Right ventricle myocardium inferior (tissue), 1 donor: ENCODE measurements around the gene GAGE13. TPM values are rescaled to one million over a fixed set of nuclear protein-coding genes. Genes with fewer than 3 reads are reported as not detected.
"Not testable (repeated sequence)": the region's sequence is repeated elsewhere in the genome, so short reads cannot be mapped to it uniquely, and the experiment has no call there.

Experiments used
- ATAC-seq: fragments of 200-7000 bp; cut with Tn5 transposase; one replicate; pipeline ENCODE4 v1.9.1; 2020; ENCODE audit warnings: mild to moderate bottlenecking, moderate library complexity
- DNase-seq: peaks from one replicate; pipeline ENCODE4 v3.0.0; 2021; ENCODE audit errors: missing footprints
- intact Hi-C: fragments of 100-400 bp; cut with DNase I; formaldehyde crosslinking; loops from one replicate; pipeline ENCODE4 v1.11.0; 2022
- total RNA-seq: library from RNA; stranded (reverse); fragmentation: NEBNext Ultra II Directional; extraction: Animal tissue kit (Norgen Biotek cat#: 25700); gene quantifications from one replicate; pipeline ENCODE4 v1.2.1, GENCODE V29; 2021
- donor health status: DM: no; HTN: yes; CAD: no; lungs with severe emphysema.

Gene GAGE13
- total RNA-seq, 1 donor from 2014 or later = not detected

- ATAC-seq, intact Hi-C loops, DNase-seq: not testable (repeated sequence)
Observed at GRCh38 chrX:49322266-49322665, 9.1 kb upstream of the GAGE13 start.

- intact Hi-C loops, DNase-seq, ATAC-seq: not testable (repeated sequence)
Observed at GRCh38 chrX:49323735-49324134, 7.6 kb upstream of the GAGE13 start.

GRCh38 chrX:49330421-49330820 is 961 bp upstream of the GAGE13 start:
- ATAC-seq, DNase-seq, intact Hi-C loops: not testable (repeated sequence)

DNA sequence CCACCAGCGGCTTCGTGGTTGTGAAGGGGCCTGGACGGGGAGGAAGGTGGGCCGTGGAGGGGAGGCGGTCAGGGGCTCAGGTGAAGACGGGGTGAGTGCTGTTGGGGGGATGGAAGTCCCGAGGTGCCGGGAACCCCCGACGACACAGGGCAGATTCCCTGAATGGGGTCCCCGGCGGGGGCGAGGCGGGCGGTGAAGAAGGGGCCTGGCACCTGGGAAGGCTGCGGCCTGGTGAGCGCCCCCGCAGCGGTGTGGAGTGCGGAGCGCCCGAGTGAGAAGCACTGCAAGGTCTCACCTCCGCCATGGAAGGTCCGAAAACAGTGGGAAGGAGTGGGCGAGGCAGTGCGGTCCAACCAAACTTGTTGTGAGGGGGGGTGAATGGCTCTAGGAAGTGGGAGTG is 459 bp downstream of the GAGE13 start:
- peak; percentile 70 for DNase-seq
- ATAC-seq, intact Hi-C loops: not testable (repeated sequence)

DNA sequence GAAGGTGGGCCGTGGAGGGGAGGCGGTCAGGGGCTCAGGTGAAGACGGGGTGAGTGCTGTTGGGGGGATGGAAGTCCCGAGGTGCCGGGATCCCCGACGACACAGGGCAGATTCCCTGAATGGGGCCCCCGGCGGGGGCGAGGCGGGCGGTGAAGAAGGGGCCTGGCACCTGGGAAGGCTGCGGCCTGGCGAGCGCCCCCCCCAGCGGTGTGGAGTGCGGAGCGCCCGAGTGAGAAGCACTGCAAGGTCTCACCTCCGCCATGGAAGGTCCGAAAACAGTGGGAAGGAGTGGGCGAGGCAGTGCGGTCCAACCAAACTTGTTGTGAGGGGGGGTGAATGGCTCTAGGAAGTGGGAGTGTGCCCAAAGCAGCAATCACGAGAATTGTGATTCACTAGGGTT is 10.1 kb downstream of the GAGE13 start:
- intact Hi-C loops, ATAC-seq, DNase-seq: not testable (repeated sequence)

GRCh38 chrX:49344496-49345175 is 13.3 kb downstream of the GAGE13 start:
- ATAC-seq, DNase-seq, intact Hi-C loops: not testable (repeated sequence)

GRCh38 chrX:49345402-49345801 is 14.0 kb downstream of the GAGE13 start:
- DNase-seq, ATAC-seq: not testable (repeated sequence)

DNA sequence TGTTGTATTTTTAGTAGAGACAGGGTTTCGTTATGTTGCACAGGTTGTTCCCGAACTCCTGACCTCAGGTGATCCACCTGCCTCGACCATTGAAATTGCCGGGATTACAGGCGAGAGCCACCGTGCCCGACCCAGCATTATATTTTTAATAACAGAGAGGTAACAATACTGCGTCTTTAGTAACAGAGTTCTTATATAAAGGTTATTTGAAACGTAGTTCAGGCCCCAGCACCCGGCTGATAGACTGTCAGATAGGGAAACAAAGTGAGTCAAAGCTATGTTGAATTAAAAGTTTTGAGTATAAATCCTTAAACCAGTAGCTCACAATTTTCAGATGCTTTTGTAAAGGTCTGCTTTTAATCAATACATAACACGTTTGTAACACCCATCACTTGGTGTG is 14.8 kb downstream of the GAGE13 start:
- ATAC-seq, intact Hi-C loops: not testable (repeated sequence)
- peak; percentile 60 for DNase-seq

More at GRCh38 chrX:49345402-49345801, 14.0 kb downstream of the GAGE13 start:
- intact Hi-C loops = not testable (repeated sequence)

Other genes starting within 250 kb of the GAGE13 start
- 19.0 TPM for gene GPKOW, start 207.8 kb upstream of the GAGE13 start, total RNA-seq
- 4.3 TPM for gene MAGIX, start 168.8 kb upstream of the GAGE13 start, total RNA-seq
- 67.0 TPM for gene PLP2, start 159.7 kb upstream of the GAGE13 start, total RNA-seq
- gene PRICKLE3, start 145.2 kb upstream of the GAGE13 start, total RNA-seq = 15.1 TPM
- 1.8 TPM for gene SYP, start 131.4 kb upstream of the GAGE13 start, total RNA-seq
- not detected for gene CACNA1F, start 98.2 kb upstream of the GAGE13 start, total RNA-seq
- 10.8 TPM for gene CCDC22, start 96.1 kb upstream of the GAGE13 start, total RNA-seq
- gene FOXP3, start 66.9 kb upstream of the GAGE13 start, total RNA-seq = not detected
- 19.5 TPM for gene PPP1R3F, start 61.8 kb upstream of the GAGE13 start, total RNA-seq
- not detected for gene GAGE10, start 27.9 kb upstream of the GAGE13 start, total RNA-seq
- gene GAGE12J, start 9.5 kb upstream of the GAGE13 start, total RNA-seq = not detected
- not detected for gene GAGE12C, start 200.6 kb downstream of the GAGE13 start, total RNA-seq
- not detected for gene GAGE12D, start 210.2 kb downstream of the GAGE13 start, total RNA-seq
- not detected for gene GAGE12E, start 219.7 kb downstream of the GAGE13 start, total RNA-seq
- gene GAGE12F, start 229.3 kb downstream of the GAGE13 start, total RNA-seq = not detected
- not detected for gene GAGE12G, start 238.8 kb downstream of the GAGE13 start, total RNA-seq
- gene GAGE12H, start 248.4 kb downstream of the GAGE13 start, total RNA-seq = not detected